ENCODE data around the gene RNASEH2B.

The RNASEH2B gene

DNA sequence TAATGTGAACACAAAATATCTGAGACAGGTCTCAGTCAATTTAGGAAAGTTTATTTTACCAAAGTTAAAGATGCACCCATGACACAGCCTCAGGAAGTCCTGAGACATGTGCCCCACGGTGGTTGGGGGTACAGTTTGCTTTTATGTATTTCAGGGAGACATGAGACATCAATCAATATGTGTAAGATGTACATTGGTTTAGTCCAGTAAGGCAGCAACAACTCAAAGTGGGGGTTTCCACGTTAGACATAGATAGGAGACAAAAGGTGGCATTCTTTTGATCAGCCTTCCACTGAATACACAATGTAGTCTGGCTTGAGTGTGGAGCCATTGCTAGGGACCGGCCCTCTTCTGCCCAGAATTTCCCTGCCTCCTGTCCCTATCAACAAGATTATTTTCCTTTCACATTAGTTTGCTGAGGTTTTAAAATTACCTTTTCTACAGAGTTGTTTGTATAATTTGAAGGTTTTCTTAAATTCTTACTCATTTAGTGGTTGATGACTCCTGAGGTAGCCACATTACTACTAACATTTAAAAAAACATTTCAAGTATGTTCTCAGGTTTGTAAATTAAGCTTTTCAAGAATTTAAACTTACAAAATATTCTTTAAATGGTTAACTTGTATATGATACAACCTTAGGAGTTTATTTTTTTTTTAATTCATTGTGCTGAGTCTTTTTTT is 33.2 kb downstream of the RNASEH2B start:
- no peak for DNase-seq

DNA sequence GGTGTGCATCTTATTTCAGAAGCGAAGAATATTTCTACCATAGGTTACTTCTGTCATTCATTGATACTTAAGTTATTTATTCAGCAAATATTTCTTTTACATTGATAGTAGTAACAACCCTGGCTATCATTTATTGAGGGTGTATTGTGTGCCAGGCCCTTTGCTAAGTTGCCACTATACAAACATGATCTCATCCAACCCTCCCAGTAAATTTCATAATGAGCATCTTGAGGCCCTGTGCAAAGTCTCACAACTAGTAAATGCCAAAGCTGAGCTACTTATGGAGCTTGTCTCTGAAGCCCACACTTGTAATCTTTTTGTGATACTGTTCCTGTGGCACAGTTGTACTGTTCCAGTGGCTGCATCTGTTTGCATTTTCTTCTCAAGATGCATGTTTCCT is 36.1 kb downstream of the RNASEH2B start:
- no peak for DNase-seq

DNA sequence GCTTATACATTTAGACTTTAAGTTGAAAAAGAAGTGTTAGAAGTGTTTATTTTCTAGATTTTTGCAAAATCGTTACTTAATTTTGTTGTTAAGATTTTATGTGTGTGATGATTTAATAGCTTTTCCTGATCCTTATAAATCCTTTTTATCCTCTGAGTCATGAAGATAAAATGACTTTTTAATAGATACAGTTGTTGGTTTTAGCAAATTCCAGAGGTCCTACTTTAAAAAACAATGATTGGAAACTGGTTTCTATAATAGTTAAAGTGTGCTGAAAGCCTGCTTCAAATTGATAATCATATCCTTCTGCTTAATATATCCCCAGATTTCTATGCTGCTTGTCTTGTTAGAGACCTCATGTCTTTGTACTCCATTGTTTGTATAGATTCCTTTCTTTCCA is 39.0 kb downstream of the RNASEH2B start:
- no peak for DNase-seq

DNA sequence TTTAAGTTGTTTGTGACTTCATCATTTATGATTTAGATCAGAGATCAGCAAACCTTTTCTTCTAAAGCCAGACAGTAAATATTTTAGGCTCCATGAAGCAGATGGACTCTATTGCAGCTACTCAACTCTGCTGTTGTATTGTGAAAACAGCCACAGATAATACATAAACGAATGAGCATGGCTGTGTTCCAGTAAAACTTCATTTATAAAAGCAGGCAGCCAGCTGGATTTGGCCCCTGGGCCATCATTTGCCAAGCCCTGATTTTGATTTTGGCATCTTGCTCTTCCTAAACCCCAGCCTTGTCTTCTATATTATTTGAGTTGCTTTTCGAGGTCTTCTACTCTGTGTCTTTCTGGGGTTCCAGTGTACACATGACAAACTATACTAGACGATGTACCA is 41.3 kb downstream of the RNASEH2B start:
- no peak for DNase-seq

DNA sequence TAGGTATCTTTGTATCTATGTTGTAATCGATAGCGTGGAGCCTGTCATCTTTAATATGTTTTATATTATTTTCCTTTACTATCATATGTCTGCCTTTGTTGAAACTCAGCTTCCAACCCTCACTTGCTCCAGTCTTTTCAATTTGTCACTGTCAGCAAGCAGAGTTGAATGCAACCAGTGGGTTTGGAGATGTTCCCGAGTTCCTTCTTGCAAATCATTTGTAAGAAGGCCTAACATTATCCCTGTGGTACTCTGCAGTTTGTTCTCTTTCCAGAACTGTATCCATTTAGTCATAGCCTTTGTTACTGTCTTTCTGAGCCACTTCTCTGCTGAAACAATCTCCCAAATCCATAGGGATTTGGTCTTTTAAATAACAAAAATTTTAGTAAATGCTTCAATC is 41.8 kb downstream of the RNASEH2B start:
- DNase-seq: no peak

DNA sequence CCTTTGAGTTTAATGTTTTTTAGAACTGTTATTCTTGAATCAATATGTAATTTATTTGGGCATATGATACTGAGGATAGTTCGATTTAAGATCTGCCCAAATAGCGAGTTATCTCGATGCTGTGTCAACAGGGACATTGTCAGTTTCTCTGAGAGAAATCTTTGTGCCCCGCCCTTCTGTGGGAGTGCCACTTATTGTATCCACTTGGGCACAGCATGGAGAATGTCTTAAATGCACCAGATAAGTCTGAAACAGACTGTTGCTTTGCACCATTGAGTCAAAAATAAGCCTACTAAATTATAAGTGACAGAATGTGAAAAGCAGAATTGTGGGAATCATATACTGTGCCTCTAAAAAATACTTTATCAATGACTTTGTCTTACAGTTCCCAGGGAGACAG is 45.6 kb downstream of the RNASEH2B start:
- DNase-seq: no peak

DNA sequence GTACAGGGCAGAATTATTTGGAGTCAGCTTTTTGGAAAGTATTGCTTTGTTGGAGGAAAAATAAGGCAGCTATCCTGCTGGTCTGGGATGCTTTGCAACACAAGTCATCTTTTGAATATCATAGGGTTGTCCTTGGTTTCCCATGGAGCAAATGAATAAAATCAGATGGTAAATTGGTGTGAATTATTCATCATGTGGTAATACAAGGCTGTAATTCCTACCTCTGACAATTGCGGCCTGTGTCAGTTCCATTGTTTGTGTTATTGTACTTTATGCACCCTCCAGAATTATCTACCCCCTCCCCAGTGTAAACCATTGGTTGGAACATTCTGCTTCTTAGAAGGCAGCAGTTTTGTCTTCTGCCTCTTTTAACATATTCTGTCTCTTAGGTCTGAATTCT is 46.2 kb downstream of the RNASEH2B start:
- no peak for DNase-seq

DNA sequence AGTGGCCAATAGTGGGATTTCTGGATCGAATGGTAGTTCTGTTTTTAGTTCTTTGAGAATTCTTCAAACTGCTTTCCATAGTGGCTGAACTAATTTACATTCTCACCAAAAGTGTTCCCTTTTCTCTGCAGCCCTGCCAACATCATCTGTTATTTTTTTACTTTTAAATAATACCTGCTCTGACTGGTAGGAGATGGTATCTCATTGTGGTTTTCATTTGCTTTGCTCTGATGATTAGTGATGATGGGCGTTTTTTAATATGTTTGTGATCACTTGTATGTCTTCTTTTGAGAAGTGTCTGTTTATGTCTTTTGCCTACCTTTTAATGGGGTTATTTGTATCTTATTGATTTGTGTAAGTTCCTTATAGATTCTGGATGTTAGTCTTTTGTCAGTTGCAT is 48.0 kb downstream of the RNASEH2B start:
- peak; percentile 4 for DNase-seq

DNA sequence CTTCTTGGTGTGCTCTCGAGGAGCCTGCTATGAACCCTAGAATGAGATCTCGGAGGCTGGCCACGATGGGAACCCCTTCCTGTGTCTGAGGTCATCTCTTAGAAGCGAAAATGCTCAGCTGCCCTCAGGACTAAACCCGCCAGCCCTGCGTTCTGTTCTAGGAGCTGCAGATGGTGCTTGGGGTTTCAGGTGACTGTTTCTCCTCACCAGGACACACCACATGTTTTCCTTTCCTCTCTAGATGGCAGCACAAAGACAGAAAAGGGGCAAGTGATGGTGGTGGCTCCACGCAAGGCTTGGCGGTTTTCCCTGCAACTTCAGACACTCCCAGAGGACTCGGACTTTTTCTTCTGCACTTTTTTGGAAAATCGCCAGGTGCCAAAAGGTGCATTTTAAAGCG is 60.1 kb downstream of the RNASEH2B start:
- DNase-seq: no peak

DNA sequence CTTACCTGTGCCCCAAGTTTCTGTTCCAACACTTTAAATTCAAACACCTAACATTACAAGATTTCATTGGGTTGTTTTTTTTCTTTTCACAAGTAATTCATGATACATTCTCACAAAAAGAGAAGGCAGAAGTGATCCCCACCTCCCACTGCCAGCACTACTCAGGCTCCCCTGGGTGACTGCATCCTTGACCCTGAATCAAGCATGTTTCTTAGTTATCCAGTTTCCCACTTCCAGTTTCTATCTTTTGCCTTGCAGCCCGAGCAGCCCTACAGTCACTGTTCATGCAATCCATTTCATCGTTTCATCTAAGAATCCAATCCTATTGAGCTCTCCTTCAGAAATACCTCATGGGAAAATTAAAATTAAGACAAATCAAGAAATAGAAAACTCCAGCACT is 61.4 kb downstream of the RNASEH2B start:
- DNase-seq: no peak

DNA sequence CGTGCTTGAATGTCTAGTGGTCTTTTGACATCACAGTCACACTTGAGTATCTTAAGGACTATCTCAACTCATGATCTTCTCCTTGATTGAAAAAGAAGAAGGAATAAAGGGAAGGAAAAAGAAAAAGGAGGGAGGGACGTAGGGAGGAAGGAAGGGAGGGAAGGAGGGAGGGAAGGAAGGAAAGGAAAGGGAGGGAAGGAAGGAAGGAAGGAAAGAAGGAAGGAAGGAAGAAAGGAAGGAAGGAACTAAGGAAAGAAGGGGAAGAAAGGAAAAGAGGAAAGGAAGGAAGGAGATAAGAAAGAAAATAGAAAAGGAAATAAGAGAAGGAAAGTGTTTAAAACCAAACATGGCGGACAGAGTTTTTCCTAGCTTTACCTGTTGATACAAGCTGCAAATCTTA is 64.7 kb downstream of the RNASEH2B start:
- no peak for DNase-seq

DNA sequence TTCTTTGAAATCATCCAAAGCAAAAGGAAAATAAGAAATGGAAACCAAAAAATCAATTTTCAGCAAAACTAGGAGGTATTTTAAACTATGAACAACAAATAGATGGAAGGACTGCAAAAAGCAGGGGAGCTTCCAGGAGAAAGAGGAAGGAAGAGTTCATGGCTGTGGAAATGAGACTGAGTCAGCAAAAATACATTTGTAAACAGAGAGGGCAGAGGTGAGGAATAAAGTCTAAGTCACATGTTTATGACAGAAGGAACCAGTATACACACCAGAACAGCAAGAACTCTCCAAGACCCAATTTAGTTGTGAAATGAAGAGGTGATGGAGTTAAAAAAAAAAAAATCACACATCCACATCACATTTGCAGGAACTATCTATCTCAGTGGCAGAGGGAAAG is 69.6 kb downstream of the RNASEH2B start:
- no peak for DNase-seq

DNA sequence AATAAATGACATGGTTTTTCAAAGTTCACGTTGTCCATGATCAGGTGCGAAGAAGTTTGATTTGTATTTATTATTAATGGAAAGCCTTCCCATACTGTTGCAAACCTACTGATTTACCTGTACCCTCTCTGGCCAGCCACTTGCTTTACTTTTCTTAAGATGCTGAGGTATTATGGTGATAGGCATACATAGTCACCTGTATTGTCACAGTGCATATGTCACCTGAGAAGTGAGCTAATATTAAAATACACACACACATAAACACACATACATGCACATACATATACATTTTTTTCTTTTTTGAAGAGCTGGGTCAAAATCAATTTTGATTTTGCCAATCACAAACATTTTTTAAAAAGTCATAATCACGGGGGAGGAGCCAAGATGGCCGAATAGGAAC is 72.1 kb downstream of the RNASEH2B start:
- no peak for DNase-seq

DNA sequence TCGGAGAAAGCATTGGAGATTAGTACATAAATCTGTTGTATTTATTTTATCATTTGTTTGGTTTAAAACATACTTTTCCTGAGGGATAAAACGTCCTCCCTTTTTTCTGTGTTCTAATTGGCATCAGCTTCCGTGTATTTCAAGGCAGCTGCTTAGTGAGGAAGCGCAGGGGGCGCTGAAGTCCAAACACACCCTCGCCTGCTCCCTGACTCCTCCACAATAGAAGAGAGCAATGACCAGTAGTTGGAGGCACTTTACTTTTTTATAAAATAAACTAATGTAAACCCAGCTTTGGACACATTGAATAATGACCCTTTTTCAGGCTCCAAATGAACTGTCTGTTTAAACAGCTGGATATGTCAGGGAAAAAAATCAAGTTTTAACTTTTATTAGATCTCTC is 79.9 kb downstream of the RNASEH2B start:
- DNase-seq: no peak

DNA sequence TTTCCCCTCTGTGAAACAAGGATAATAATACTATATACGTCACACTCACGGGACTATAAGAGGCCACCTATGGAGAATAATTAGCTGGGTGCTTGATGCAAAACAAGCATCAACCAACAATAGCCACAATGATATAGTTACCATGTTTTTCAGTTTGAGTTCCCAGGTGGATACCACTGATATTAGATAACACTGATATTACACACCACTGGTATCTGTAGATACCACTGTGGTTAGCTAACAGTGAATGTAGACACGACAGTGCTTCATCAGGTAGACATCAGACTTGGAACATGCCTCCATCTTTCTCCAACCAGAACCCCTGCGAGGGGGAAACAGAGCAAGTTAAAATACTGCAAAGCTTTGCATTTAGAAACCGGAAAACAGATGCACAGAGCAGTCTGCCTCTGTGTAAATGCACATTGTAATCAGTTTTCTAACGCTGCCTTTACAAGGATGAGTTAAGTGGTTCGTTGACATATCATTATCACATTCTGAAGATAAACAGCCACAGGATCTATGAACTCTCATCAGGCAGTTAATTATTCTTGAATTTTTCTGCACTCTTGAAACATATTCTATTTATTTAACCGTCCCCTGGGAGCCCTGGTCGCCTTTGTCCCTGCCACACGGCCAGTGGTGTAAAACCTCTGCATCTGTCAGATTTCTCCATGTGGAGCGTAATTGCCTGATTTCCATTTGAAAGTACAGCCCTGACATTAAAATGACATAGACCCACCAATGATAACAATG is 80.7 kb downstream of the RNASEH2B start:
- DNase-seq: no peak

DNA sequence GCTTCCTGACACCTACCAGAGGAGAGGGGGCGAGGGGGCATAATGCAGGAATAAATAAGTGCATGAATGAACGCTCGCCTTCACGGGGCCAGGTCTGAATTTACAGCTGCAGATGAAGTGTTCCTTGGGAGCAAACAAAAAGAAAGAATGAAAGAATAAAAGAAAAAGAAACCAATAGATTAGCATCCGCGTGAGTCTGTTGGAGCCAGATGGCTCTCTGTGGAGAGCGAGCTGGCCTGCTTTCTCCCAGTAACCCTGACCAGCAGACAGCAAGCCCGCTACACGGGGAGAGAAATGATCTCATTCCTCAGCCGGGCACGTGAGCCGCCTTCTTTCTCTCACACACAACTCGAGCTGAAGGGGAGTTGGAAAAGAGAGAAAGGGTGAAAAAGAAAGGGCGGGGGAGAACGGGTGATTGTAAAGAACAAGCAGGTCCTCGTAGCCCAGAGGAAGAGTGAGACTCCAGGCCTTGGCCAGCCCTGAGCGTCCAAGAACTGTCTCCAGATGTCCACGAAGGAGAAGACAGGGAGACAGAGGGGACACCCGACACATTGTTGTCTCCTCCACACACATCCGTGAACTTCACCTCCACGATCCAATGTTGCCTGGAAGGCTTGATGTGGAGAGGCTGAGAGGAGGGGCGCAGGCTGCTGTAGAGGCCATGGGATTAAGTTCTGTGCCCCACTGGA is 81.4 kb downstream of the RNASEH2B start:
- DNase-seq: no peak

DNA sequence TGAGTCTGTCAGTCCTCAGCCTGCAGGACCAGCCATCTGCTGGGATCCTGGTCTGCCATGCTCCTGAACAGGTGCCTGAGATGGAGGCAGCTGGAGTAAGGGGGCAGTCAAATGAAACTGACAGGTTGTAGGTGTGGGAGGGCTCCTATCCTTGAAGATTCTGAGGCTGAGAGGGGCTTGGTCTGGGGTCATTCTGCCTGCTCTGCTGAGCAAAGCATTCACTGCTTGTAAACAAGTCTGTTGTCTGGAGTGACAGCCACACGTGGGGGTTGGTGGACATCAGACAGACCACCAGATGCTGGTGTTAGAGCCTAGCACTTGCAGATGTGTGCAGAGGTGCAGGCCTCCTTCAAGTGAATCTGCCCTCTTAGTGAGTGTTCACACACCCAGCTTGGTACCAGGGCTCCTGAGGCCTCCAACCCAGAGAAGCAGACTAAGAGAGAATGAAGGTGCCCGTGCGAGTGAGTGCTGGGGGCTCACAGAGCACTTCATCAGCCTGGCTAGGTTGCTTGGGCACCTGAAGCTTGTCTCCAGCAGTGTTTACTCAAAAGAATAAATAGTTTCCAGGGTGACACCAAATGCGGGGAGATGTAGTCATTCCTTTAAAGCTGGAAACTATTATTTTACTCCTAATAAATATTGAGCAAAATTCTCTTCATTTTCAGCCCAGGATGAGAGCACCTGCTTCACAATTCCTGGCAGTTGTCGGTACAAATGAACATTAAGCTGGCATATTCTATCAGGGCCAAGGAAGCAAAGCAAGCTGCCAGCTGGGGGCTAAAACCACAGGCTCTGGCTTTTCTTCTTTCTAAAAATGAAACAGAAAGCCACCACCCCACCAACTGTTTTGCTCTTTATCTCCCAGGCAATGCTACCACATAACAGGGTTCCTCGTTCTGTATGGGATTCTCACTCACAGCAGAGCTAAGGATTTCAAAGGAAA is 82.3 kb downstream of the RNASEH2B start:
- DNase-seq: peak; percentile 35

DNA sequence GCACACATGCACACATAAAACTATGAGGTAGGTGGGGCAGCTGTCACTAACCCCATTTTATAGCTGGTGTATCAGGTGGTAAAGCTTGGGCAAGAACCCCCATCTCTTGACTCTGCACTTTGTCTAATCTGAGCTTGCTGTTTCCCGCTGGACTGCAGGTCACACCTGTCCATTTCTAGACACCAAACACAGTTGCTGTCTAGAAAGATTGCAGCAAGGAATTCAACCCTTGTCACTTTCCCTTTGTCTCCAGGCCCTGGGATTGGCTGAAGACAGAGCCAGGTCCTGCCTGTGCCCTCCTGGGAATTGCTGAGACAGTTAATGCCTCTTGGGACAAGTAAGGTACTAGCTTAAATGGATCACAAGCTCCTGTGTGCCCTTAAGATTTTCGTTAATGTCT is 83.8 kb downstream of the RNASEH2B start:
- DNase-seq: no peak

DNA sequence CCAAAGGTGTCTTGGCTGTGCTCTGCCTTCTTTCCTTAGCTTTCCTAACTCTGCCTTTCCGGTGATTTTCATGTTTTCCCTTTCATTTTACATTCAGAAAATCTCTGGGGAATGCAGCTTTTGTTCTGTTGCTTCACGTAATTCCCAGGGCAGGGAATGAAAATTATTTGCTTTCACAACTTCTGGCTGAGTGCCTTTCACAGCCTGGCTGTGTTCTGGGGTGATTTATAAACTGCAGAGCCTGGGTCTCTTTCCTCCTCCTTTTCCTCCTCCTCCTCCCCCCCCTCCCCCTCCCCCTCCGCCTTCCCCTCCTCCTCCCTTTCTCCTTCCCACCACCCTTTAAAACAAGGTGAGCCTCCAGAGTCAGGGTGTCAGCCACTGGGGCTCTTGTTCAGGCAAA is 84.3 kb downstream of the RNASEH2B start:
- DNase-seq: no peak

DNA sequence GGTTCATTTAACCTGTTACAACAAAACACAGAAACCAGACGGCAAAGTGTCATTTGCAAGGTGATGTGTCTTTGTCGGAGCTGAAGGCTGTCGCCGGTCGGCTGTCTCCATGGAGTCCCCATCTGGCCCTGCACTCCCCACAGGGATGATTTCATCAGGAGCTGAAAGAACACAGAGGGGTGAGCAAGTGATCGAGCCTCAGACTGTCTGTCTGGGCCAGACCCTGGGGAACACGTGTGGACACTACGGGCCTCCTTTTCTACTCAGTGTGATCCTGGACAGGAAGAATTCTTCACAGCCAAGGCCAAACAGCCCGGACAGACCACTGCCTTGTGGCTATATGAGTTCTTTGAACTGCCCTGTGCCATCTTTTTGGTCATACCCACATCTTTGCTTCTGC is 85.1 kb downstream of the RNASEH2B start:
- no peak for DNase-seq

DNA sequence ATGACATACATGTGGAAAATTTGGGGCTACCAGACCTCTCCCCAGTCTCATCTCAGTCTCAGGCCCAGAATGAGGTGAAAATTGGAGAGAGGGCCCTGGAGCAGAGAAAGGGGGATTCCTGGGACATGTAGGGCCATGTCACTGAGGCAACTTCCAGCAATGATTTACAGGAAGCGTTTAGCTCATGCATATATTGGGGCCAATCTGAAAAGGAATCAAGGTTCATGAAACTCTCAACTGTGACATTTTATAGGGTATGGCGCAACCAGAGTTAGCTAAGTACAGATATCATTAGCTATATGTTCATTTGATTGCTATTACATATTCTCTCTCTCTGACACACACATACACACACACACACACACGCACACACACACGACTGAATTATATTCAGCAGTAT is 86.3 kb downstream of the RNASEH2B start:
- DNase-seq: no peak

DNA sequence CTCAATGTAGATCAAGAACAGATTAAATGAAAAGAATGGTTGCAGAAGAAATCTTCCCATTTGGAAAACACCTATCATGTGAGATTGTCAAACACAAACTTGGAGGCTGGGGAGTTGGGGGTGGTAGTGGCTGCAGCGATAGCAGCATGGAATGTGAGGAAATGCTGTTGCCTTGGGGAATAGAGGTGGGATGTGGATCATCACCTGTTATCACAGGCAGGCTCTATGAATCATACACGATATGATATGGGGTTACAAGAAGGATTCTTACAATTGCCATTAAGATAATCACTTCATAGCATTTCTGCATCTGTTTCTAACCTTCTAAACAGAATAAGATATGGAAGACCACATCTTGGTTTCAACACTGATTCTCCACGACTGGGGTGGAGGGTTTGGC is 88.7 kb downstream of the RNASEH2B start:
- DNase-seq: no peak

DNA sequence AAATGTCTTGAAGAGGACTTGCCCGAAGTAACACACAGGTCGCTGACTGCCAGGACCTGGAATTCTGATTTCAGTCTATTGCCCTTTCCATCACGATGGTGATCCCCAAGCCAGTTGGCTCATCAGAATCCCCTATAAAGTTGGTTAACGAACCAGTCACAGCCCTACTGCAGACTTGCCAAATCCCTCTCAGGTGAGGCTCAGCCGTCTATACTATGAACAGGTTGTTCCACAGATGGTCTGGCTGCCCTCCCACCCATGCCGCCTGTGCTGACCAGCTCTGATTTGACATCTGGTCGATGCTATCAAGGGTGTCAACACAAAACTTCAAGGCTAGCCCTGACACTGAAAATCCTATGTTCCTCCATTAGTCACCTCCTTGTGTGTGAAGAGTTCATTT is 90.0 kb downstream of the RNASEH2B start:
- no peak for DNase-seq
